ENCODE data around the gene LEKR1.

Gene LEKR1

DNA sequence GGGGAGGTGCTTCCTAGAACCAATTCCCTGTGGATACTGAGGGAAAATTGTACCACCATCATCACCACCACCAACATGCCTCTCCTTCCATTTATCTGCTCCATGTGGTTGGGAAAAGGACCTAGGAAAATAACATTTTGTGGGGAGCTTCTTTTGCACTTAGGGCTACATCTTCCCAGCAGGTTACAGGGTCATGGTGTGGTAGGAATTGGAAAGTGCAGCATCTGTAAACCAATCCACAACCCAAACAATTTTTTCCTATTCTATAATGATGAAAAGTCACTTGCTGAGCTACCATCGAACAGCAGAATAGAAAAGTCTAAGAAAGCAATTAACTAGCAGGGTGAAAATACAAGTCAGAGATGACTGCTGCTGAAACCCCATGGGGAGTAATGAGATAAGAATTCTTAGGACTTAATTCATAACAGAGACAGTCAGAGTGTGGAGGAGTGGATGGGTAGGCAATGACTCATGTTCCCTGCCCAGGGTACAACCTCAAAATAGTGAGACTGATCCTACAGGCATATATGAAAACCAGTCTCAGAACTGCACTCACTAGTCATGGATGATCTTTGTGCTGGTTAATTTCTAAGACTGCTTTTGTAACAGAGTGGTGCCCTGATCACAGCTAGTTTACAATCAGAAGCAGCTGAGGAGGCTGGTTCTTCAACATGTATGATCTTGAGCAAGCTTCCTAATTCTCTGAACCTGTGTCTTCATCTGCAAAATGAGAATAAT is 38.1 kb upstream of the LEKR1 start:
- DNase-seq (ENCODE audit: low read depth): peak; percentile 93
- H3K4me3 ChIP-seq (ENCODE audit: control insufficient read depth, low read depth, low read length): no peak overlapping the region
- TF ChIP-seq, protein P1, sequence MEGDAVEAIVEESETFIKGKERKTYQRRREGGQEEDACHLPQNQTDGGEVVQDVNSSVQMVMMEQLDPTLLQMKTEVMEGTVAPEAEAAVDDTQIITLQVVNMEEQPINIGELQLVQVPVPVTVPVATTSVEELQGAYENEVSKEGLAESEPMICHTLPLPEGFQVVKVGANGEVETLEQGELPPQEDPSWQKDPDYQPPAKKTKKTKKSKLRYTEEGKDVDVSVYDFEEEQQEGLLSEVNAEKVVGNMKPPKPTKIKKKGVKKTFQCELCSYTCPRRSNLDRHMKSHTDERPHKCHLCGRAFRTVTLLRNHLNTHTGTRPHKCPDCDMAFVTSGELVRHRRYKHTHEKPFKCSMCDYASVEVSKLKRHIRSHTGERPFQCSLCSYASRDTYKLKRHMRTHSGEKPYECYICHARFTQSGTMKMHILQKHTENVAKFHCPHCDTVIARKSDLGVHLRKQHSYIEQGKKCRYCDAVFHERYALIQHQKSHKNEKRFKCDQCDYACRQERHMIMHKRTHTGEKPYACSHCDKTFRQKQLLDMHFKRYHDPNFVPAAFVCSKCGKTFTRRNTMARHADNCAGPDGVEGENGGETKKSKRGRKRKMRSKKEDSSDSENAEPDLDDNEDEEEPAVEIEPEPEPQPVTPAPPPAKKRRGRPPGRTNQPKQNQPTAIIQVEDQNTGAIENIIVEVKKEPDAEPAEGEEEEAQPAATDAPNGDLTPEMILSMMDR (IDR thresholded peaks at IDR 0.05; ENCODE audit: control insufficient read depth, insufficient read depth, low read depth, low read length, missing control alignments): peak; percentile 5

DNA sequence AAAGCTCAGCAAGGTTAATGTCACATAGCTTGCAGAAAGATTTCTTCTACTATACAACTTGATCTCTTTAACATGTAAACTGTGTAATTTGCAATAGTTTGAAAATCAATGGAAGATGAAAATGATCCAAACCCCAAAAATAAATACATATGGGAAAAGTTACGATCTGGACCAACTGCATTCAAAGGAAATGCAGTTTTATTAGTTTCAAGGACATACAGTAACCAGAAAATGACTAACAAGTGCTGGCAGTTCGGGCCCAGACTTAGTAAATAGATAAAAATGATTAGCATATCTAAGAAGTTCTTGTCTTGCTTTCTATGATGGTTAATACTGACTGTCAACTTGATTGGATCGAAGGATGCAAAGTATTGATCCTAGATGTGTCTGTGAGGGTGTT is 37.3 kb upstream of the LEKR1 start:
- DNase-seq (ENCODE audit: low read depth): no peak
- TF ChIP-seq, protein P1 (IDR thresholded peaks at IDR 0.05; ENCODE audit: control insufficient read depth, insufficient read depth, low read depth, low read length, missing control alignments): no peak
- H3K4me3 ChIP-seq (ENCODE audit: control insufficient read depth, low read depth, low read length): no peak overlapping the region

DNA sequence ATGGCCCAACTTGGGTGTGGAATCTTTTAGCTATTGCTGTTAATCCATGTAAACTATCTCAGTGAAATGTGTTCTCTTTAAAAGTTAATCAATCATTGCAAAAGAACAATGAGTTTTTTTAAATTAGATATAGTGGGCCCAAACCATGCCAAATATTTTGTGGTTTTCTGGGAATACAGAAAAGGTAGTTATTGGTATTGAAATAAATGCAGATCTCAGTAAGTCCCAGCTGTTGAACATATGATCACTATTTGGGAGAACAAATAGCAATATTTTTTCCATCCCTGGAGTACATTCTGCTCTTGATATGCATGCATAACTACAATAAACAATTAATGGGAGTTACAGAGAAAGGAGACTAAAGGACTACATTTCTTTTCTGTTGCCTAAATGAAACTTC is 36.0 kb upstream of the LEKR1 start:
- H3K4me3 ChIP-seq (ENCODE audit: control insufficient read depth, low read depth, low read length): no peak overlapping the region
- TF ChIP-seq, protein P1 (IDR thresholded peaks at IDR 0.05; ENCODE audit: control insufficient read depth, insufficient read depth, low read depth, low read length, missing control alignments): no peak
- no peak for DNase-seq (ENCODE audit: low read depth)

DNA sequence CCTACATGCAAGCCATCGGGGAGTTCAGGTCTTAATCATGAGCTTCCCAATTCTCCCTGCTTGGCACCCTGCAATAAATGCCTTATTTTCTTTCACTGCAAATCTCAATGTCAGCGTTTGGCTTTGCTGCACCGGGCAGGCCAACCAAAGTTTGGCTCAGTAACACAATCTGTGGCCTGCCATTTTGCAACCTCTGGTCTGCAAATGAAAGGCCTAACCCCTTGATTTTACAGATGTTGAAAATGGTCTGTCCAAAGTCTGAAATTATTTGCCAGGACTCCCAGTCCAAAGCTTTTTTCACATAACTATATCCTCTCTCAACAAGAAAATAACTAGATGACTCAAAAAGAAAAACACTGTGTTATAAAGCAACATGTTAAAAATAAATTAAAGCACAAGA is 34.0 kb upstream of the LEKR1 start:
- H3K4me3 ChIP-seq (ENCODE audit: control insufficient read depth, low read depth, low read length): no peak overlapping the region
- no peak for DNase-seq (ENCODE audit: low read depth)
- TF ChIP-seq, protein P1 (IDR thresholded peaks at IDR 0.05; ENCODE audit: control insufficient read depth, insufficient read depth, low read depth, low read length, missing control alignments): no peak

DNA sequence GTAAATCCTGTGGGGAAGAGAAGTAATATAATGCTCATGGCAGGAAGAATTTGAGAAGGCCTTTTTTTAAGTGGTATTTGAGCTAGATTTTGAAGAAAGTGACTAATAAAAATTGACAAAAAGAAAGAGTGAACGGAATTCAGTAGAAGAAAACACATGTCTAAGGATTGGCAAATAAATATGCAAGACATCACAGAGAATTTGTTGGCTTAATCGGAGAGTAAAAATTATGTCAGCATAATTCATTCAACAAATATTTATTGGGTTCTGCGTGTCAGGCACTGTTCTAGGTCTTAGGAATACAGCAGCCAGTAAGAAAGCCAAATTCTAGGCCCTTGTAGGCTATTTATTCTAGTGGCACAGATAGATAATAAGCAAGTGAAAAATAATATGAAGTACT is 33.6 kb upstream of the LEKR1 start:
- TF ChIP-seq, protein P1 (IDR thresholded peaks at IDR 0.05; ENCODE audit: control insufficient read depth, insufficient read depth, low read depth, low read length, missing control alignments): no peak
- no peak for DNase-seq (ENCODE audit: low read depth)

DNA sequence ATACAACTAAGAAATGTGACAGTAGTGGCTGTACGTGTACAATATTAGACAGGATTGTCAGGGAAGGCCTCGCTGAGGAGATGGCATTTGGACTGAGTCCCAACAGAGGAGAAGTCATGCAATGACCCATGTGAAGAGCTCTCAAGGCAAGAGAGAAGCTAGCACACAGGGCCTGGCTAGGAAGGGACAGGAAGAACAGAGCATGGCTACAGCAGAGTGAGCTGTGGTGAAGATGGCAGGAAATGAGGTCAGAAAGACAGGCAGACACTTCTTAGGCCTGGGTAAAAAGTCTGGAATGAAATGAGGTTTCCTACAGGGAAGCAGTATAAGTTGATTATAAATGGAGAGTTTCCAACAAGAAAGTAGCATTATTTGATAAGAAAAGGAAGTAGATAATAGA is 33.2 kb upstream of the LEKR1 start:
- TF ChIP-seq, protein P1 (IDR thresholded peaks at IDR 0.05; ENCODE audit: control insufficient read depth, insufficient read depth, low read depth, low read length, missing control alignments): no peak
- DNase-seq (ENCODE audit: low read depth): no peak
- no peak overlapping the region for H3K4me3 ChIP-seq (ENCODE audit: control insufficient read depth, low read depth, low read length)

More for the DNA sequence above, 33.6 kb upstream of the LEKR1 start:
- H3K4me3 ChIP-seq (ENCODE audit: control insufficient read depth, low read depth, low read length): no peak overlapping the region

Measured in AG09309 (cell line).